Neural cell (in vitro differentiated cells): ENCODE results near the gene TTC13.

Source experiments
- CTCF ChIP-seq: fragments of 450-650 bp; IDR thresholded peaks from 2 replicates; pipeline ENCODE4 v1.5.1; 2014; ENCODE audit warnings: antibody characterized with exemption, mild to moderate bottlenecking, moderate library complexity; ENCODE audit not compliant: poor library complexity, severe bottlenecking
- EP300 ChIP-seq: fragments of 450-650 bp; conservative IDR thresholded peaks from 2 replicates; pipeline ENCODE4 v1.6.1; 2014; ENCODE audit warnings: antibody characterized with exemption, mild to moderate bottlenecking, moderate library complexity; ENCODE audit not compliant: poor library complexity, severe bottlenecking
- EZH2 ChIP-seq: fragments of 200-600, 300-800 bp; shearing (Covaris generic), sonication (generic); IDR thresholded peaks from 2 replicates; pipeline ENCODE4 v1.6.1; 2014; ENCODE audit warnings: antibody characterized with exemption, low read length, borderline replicate concordance, mild to moderate bottlenecking; ENCODE audit not compliant: insufficient read depth, poor library complexity, severe bottlenecking
- MXI1 ChIP-seq: fragments of 450-650 bp; conservative IDR thresholded peaks from 2 replicates; pipeline ENCODE4 v1.6.1; 2014; ENCODE audit warnings: antibody characterized with exemption, mild to moderate bottlenecking; ENCODE audit not compliant: poor library complexity, severe bottlenecking
- POLR2AphosphoS5 ChIP-seq: IDR thresholded peaks from 2 replicates; pipeline ENCODE4 v1.6.1; 2012
- RAD21 ChIP-seq: fragments of 450-650 bp; conservative IDR thresholded peaks from 2 replicates; pipeline ENCODE4 v1.6.1; 2014; ENCODE audit warnings: antibody characterized with exemption, mild to moderate bottlenecking, moderate library complexity
- REST ChIP-seq: IDR thresholded peaks from 2 replicates; pipeline ENCODE4 v1.6.1; 2012; ENCODE audit warnings: borderline replicate concordance
- SMC3 ChIP-seq: fragments of 450-650 bp; conservative IDR thresholded peaks from 2 replicates; pipeline ENCODE4 v1.6.1; 2014; ENCODE audit warnings: antibody characterized with exemption, mild to moderate bottlenecking, moderate library complexity; ENCODE audit not compliant: poor library complexity
- TAF1 ChIP-seq: IDR thresholded peaks from 2 replicates; pipeline ENCODE4 v1.6.1; 2012; ENCODE audit warnings: low read depth

- no peak for TF ChIP-seq TAF1
- no peak for TF ChIP-seq RAD21
- no peak for TF ChIP-seq EZH2
- TF ChIP-seq CTCF: no peak
- no peak for TF ChIP-seq POLR2AphosphoS5
- no peak for TF ChIP-seq REST
- TF ChIP-seq EP300: no peak
- TF ChIP-seq SMC3: no peak
- no peak for TF ChIP-seq MXI1
These were observed 42.8 kb downstream of the TTC13 start for GRCh38 chr1:230935852-230936251.
